IMR-90 (cell line): ENCODE results near the gene SRSF7. TPM values are rescaled to one million over a fixed set of nuclear protein-coding genes. Genes with fewer than 3 reads are reported as not detected.

Experiments
- ATAC-seq: fragments of 200-7000 bp; cut with Tn5 transposase; 2 replicates; pipeline ENCODE4 v1.9.1; 2020; ENCODE audit warnings: low read depth, mild to moderate bottlenecking, moderate library complexity
- Bru-seq: library from RNA; stranded (reverse); fragments of 400-500 nt; gene quantifications from one replicate; lab custom pipeline; 2021; lab: Mats Ljungman, UMichigan
- BruChase-seq, 2 experiments: library from RNA; stranded (reverse); fragments of 400-500 nt; gene quantifications; one replicate each; lab custom pipeline; 2021; lab: Mats Ljungman, UMichigan
- BruUV-seq: library from RNA; stranded (reverse); fragments of 400-500 nt; replicated peaks from 2 replicates; lab custom pipeline; 2021; lab: Mats Ljungman, UMichigan
- CTCF ChIA-PET: fragments of 300-600 bp; formaldehyde crosslinking; extraction: SDS; loops from one replicate; lab custom pipeline; 2021; ENCODE audit warnings: antibody characterized with exemption; lab: Yijun Ruan, JAX
- POLR2A ChIA-PET: fragments of 300-600 bp; sonication (Branson Sonifier 250); formaldehyde crosslinking; loops from one replicate; lab custom pipeline; 2022; ENCODE audit warnings: antibody characterized with exemption; ENCODE audit not compliant: unreplicated experiment; lab: Charles Lee
- DNase-seq: peaks from one replicate; pipeline ENCODE4 v3.0.0; 2013
- H2AFZ ChIP-seq: replicated peaks from 2 replicates; pipeline ENCODE3; 2013; ENCODE audit warnings: low read length, mild to moderate bottlenecking; ENCODE audit not compliant: poor library complexity
- H2AK5ac ChIP-seq: 2 replicates; pipeline ENCODE4 v1.6.1; 2013; ENCODE audit warnings: low read depth, low read length, inconsistent platforms
- H2AK9ac ChIP-seq: replicated peaks from 2 replicates; pipeline ENCODE3; 2013; ENCODE audit warnings: mild to moderate bottlenecking, low read depth, low read length, moderate library complexity; ENCODE audit not compliant: poor library complexity
- H2BK120ac ChIP-seq: 2 replicates; pipeline ENCODE4 v1.6.1; 2013; ENCODE audit warnings: low read depth, low read length, inconsistent platforms
- H2BK15ac ChIP-seq: 3 replicates; pipeline ENCODE4 v1.6.1; 2013; ENCODE audit warnings: low read depth, low read length, inconsistent platforms
- H2BK20ac ChIP-seq: 2 replicates; pipeline ENCODE4 v1.6.1; 2013; ENCODE audit warnings: low read depth, mild to moderate bottlenecking, inconsistent platforms, low read length, moderate library complexity
- H2BK5ac ChIP-seq: 2 replicates; pipeline ENCODE4 v1.6.1; 2013; ENCODE audit warnings: mild to moderate bottlenecking, low read depth, low read length, inconsistent platforms; ENCODE audit not compliant: poor library complexity, severe bottlenecking
- H3K14ac ChIP-seq: replicated peaks from 2 replicates; pipeline ENCODE4 v1.6.1; 2013; ENCODE audit warnings: low read depth, low read length, inconsistent platforms
- H3K18ac ChIP-seq: 2 replicates; pipeline ENCODE4 v1.6.1; 2013; ENCODE audit warnings: low read depth, low read length, control low read depth
- H3K23ac ChIP-seq: 2 replicates; pipeline ENCODE4 v1.6.1; 2013; ENCODE audit warnings: low read depth, low read length, inconsistent platforms
- H3K27ac ChIP-seq: 2 replicates; pipeline ENCODE4 v1.5.1; 2013; ENCODE audit warnings: mild to moderate bottlenecking, control low read depth, low read length; ENCODE audit not compliant: insufficient read depth
- H3K27me3 ChIP-seq: 2 replicates; pipeline ENCODE4 v1.6.1; 2013; ENCODE audit warnings: low read length; ENCODE audit not compliant: control insufficient read depth, insufficient read depth
- H3K36me3 ChIP-seq: 2 replicates; pipeline ENCODE4 v1.6.1; 2013; ENCODE audit warnings: low read length, mixed read lengths; ENCODE audit not compliant: control insufficient read depth, insufficient read depth
- H3K4ac ChIP-seq: 2 replicates; pipeline ENCODE4 v1.6.1; 2013; ENCODE audit warnings: low read depth, low read length, inconsistent platforms
- H3K4me1 ChIP-seq: 2 replicates; pipeline ENCODE4 v1.6.1; 2013; ENCODE audit warnings: low read length, mixed read lengths; ENCODE audit not compliant: control insufficient read depth, insufficient read depth
- H3K4me2 ChIP-seq: 2 replicates; pipeline ENCODE4 v1.6.1; 2013; ENCODE audit warnings: low read depth, mild to moderate bottlenecking, control low read depth, low read length, moderate library complexity
- H3K4me3 ChIP-seq: 2 replicates; pipeline ENCODE4 v1.5.1; 2013; ENCODE audit warnings: low read depth, mild to moderate bottlenecking, control low read depth, low read length, moderate library complexity; ENCODE audit not compliant: insufficient read depth
- H3K56ac ChIP-seq: 2 replicates; pipeline ENCODE4 v1.6.1; 2013; ENCODE audit warnings: low read length, inconsistent platforms; ENCODE audit not compliant: insufficient read depth; ENCODE audit errors: extremely low read depth
- H3K79me1 ChIP-seq, 2 experiments: 2 replicates each; pipeline ENCODE4 v1.6.1; 2013; ENCODE audit warnings: low read length in 2 of 2, inconsistent platforms in 1 of 2, low read depth in 1 of 2
- H3K9ac ChIP-seq: 2 replicates; pipeline ENCODE4 v1.6.1; 2013; ENCODE audit warnings: low read depth, low read length, control low read depth
- H3K9me1 ChIP-seq: 2 replicates; pipeline ENCODE4 v1.6.1; 2013; ENCODE audit warnings: low read length, inconsistent platforms; ENCODE audit not compliant: insufficient read depth
- H3K9me3 ChIP-seq: 2 replicates; pipeline ENCODE4 v1.6.1; 2013; ENCODE audit warnings: low read length; ENCODE audit not compliant: control insufficient read depth, insufficient read depth
- H4K20me1 ChIP-seq: 2 replicates; pipeline ENCODE4 v1.6.1; 2013; ENCODE audit warnings: low read length, inconsistent platforms; ENCODE audit not compliant: insufficient read depth
- H4K5ac ChIP-seq: 2 replicates; pipeline ENCODE4 v1.6.1; 2013; ENCODE audit warnings: mild to moderate bottlenecking, low read depth, low read length, control low read depth
- H4K8ac ChIP-seq, 2 experiments: 2 replicates each; pipeline ENCODE4 v1.6.1; 2013; ENCODE audit warnings: low read depth in 2 of 2, low read length in 2 of 2, control low read depth in 1 of 2, inconsistent platforms in 1 of 2
- H4K91ac ChIP-seq: 2 replicates; pipeline ENCODE4 v1.6.1; 2013; ENCODE audit warnings: low read depth, low read length, inconsistent platforms; ENCODE audit not compliant: insufficient read depth
- BHLHE40 ChIP-seq: fragments of 150-350 bp; IDR thresholded peaks from 2 replicates; pipeline ENCODE4 v1.6.1; 2016; ENCODE audit warnings: mild to moderate bottlenecking, low read depth, low read length
- CEBPB ChIP-seq: IDR thresholded peaks from 2 replicates; pipeline ENCODE4 v1.6.1; 2012; ENCODE audit warnings: low read depth, low read length, improper control_type of control experiment
- CHD1 ChIP-seq: IDR thresholded peaks from 2 replicates; pipeline ENCODE4 v1.6.1; 2012; ENCODE audit warnings: low read depth, low read length, improper control_type of control experiment
- FOS ChIP-seq: fragments of 150-350 bp; IDR thresholded peaks from 2 replicates; pipeline ENCODE4 v1.6.1; 2016; ENCODE audit warnings: low read depth, low read length
- MAFK ChIP-seq: IDR thresholded peaks from 2 replicates; pipeline ENCODE4 v1.6.1; 2012; ENCODE audit warnings: low read depth, low read length, improper control_type of control experiment
- MAZ ChIP-seq: IDR thresholded peaks from 2 replicates; pipeline ENCODE4 v1.6.1; 2012; ENCODE audit warnings: low read depth, mild to moderate bottlenecking, low read length, improper control_type of control experiment, moderate library complexity, borderline replicate concordance
- MXI1 ChIP-seq: IDR thresholded peaks from 2 replicates; pipeline ENCODE4 v1.6.1; 2012; ENCODE audit warnings: low read depth, mild to moderate bottlenecking, low read length, moderate library complexity, borderline replicate concordance
- NFE2L2 ChIP-seq: fragments of 150-350 bp; IDR thresholded peaks from 2 replicates; pipeline ENCODE4 v1.6.1; 2016; ENCODE audit warnings: low read depth, mild to moderate bottlenecking, low read length
- POLR2A ChIP-seq: IDR thresholded peaks from 2 replicates; pipeline ENCODE4 v1.6.1; 2012; ENCODE audit warnings: mild to moderate bottlenecking, low read depth, low read length
- RCOR1 ChIP-seq: IDR thresholded peaks from 2 replicates; pipeline ENCODE4 v1.6.1; 2012; ENCODE audit warnings: mild to moderate bottlenecking, low read length, improper control_type of control experiment; ENCODE audit not compliant: insufficient replicate concordance
- RFX5 ChIP-seq: IDR thresholded peaks from 2 replicates; pipeline ENCODE4 v1.8.0; 2012; ENCODE audit warnings: low read depth, mild to moderate bottlenecking, low read length, moderate library complexity
- whole genome bisulfite sequencing, 2 experiments: methylation state at CpG; one replicate each; pipeline versions ENCODE4 v1.1.5 to v1.1.7; 2013; ENCODE audit warnings: missing lambda C conversion rate in 2 of 2; ENCODE audit not compliant: insufficient read length in 1 of 2; ENCODE audit errors: extremely low coverage in 2 of 2; 5-methylcytosine and 5-hydroxymethylcytosine counted together
- dilution Hi-C: fragments of 300-500 bp; cut with HindIII; formaldehyde crosslinking; loops from one replicate; pipeline ENCODE4 v1.14.3; 2018; ENCODE audit warnings: low sequenced_read_pairs; ENCODE audit not compliant: unreplicated experiment
- in situ Hi-C: fragments of 300-500 bp; cut with MboI; formaldehyde crosslinking; loops from 3 replicates; pipeline ENCODE4 v1.14.3; 2019; ENCODE audit warnings: low sequenced_read_pairs, inconsistent platforms, mixed read lengths
- intact Hi-C: fragments of 100-400 bp; cut with micrococcal nuclease; formaldehyde crosslinking; loops from 2 replicates; pipeline ENCODE4 v1.10.0; 2022
- long read RNA-seq: library from polyadenylated mRNA; unstranded; transcript quantifications from one replicate; pipeline ENCODE4 v2.0.0, GENCODE V29; 2021; ENCODE audit not compliant: unreplicated experiment
- polyA plus RNA-seq, 3 experiments: library from polyadenylated mRNA; depleted of rRNA; stranded (reverse); fragments of >200 nt; gene quantifications; 2 replicates each; pipeline ENCODE4 v1.2.3, GENCODE V29; 2012; ENCODE audit warnings: low replicate concordance in 1 of 3
- total RNA-seq: library from RNA; depleted of rRNA; stranded (reverse); fragments of >200 nt; gene quantifications from 2 replicates; pipeline ENCODE4 v1.2.3, GENCODE V29; 2012; rRNA removed
- TF ChIP-seq, protein P1 (sequence below): conservative IDR thresholded peaks from 2 replicates; pipeline ENCODE4 v1.5.1; 2012; ENCODE audit warnings: mild to moderate bottlenecking, low read depth, low read length, improper control_type of control experiment
- TF ChIP-seq, protein P2 (sequence below): fragments of 150-350 bp; IDR thresholded peaks from 2 replicates; pipeline ENCODE4 v1.6.1; 2017; ENCODE audit warnings: mild to moderate bottlenecking, antibody characterized with exemption, low read length, low read depth

SRSF7 gene
- total RNA-seq: 148 and 260 TPM in 2 replicates
- polyA plus RNA-seq (2012; rRNA removed): 191 and 193 TPM in 2 replicates
- polyA plus RNA-seq (2012; cell fraction: cytosol; rRNA removed): 39.8 and 81.0 TPM in 2 replicates
- 30.2 and 247 TPM in 2 replicates for polyA plus RNA-seq (2012; cell fraction: nucleus; rRNA removed; ENCODE audit: low replicate concordance)
- percentile 94 among the genes with signal in this experiment for Bru-seq, nascent RNA
- BruChase-seq, experiment 1, labeled RNA remaining after a 6-hour chase: percentile 81 among the genes with signal in this experiment
- percentile 83 among the genes with signal in this experiment for BruChase-seq, experiment 2, labeled RNA remaining after a 2-hour chase
- long read RNA-seq, transcript SRSF7-201 (8 exons, 2,489 nt): major isoform, 13 of 30 reads
- long read RNA-seq, partial matches to known transcripts: 4 of 30 reads
- long read RNA-seq, other reads (novel, unspliced or antisense): 6 of 30 reads

DNA sequence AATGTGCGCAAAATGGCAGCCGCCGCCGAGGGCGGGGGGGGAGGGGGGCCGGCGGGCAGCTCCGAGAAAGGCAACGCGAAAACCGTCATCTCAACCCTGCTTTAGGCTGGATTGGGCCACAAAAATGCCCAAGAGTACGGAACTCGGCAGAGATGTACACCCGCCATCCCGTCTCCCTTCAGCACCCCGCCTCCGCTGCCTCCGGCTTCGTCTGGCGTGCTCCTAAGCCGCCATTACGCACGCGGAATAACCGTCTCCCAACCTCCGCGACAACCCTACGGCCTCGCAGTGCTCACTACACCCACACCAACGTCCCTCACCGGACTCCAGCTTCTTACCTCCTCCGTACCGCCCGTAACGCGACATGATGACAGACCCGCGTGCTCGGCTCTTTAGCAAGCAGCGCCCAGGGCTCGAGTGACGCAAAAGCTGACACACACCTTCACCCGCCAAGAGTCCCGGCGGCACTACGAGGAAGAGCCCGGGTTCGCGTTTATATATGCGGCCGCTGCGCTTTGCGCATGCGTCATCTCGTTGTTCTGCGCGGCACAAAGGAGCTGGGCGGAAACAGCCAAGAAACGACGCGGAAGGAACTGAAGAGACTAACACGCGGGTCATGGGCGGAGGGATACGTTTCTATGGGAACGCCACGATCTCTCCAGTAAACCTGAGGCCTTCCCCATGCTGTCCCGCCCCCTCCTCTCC lies at the start of gene SRSF7:
SRSF7 (minus strand) TSS at position 471 of the 705 bp plus-strand sequence; CDS start at position 366, 105 bp downstream.
- peak within 1 kb of the TSS; percentile 99 for H2AK9ac ChIP-seq
- peak within 1 kb of the TSS; percentile 98 for H3K4ac ChIP-seq
- H3K4me1 ChIP-seq: peaks cover 3% of the 10 kb centered on the region; the same call in 1 of the 2 replicates
- peaks cover 15 to 41% of the 10 kb centered on the region in 2 experiments for H3K79me1 ChIP-seq
- peak; percentile 81 for ATAC-seq
- ChIA-PET POLR2A (interaction anchor here (0.5 to 1.1 kb wide), 28 partner anchors 13 to 1315 kb away, joined by 3 to 8 read pairs (median 4); partner anchors contain the start of gene GALM), CTCF (no interaction called here)
- peaks cover 24% of the 10 kb centered on the region for H3K36me3 ChIP-seq
- peak within 1 kb of the TSS; percentile 94 for H3K56ac ChIP-seq
- H2BK15ac ChIP-seq: peak within 1 kb of the TSS; percentile 22; the same call in 1 of the 3 replicates
- H3K4me3 ChIP-seq: peak within 1 kb of the TSS; percentile 89
- peak within 1 kb of the TSS; percentile 99 for H3K4me2 ChIP-seq
- H2AFZ ChIP-seq: peak within 1 kb of the TSS; percentile 98
- peak within 1 kb of the TSS; percentile 99 for H3K18ac ChIP-seq
- H3K27me3 ChIP-seq: no peaks in the 10 kb centered on the region
- H2BK120ac ChIP-seq: peak within 1 kb of the TSS; percentile 66
- peak within 1 kb of the TSS; percentile 97 for H3K23ac ChIP-seq
- peaks cover 42% of the 10 kb centered on the region for H4K20me1 ChIP-seq
- intact Hi-C loops (loop anchor here (1.0 to 2.0 kb wide), 2 partner anchors 28 to 84 kb away; partner anchors contain the start of gene GEMIN6), in situ Hi-C loops (no loop called here), dilution Hi-C loops (no loop called here)
- H2BK5ac ChIP-seq: peak within 1 kb of the TSS; percentile 95
- DNase-seq: peak; percentile 99
- no peaks in the 10 kb centered on the region for H3K9me1 ChIP-seq
- H3K9ac ChIP-seq: peak within 1 kb of the TSS; percentile 99
- peak within 1 kb of the TSS; percentile 99 for H4K5ac ChIP-seq
- no peaks in the 10 kb centered on the region for H3K9me3 ChIP-seq
- H4K8ac ChIP-seq: peak within 1 kb of the TSS; percentile 78 to 95
- no TSS peak for BruUV-seq
- no peak within 1 kb of the TSS for H2BK20ac ChIP-seq
- peak within 1 kb of the TSS; percentile 99 for H3K14ac ChIP-seq
- H4K91ac ChIP-seq: peak within 1 kb of the TSS; percentile 93
- H2AK5ac ChIP-seq: peak within 1 kb of the TSS; percentile 99
- H3K27ac ChIP-seq: peak within 1 kb of the TSS; percentile 96
- WGBS, 2 experiments: 1% methylated on average over 42 of the region's 68 CpGs; no CpG with 5 or more reads in 1 of the 2 experiments
- TF ChIP-seq NFE2L2 (peak; percentile 56; the same call in 1 of the 2 replicates), CHD1 (0 out of 2 replicates have a peak, but pooled peaks have one; percentile 71), CEBPB (peak; percentile 79), BHLHE40 (peak; percentile 34; the same call in 1 of the 2 replicates), POLR2A (peak; percentile 100), MAFK (no peak), RFX5 (no peak), FOS (peak; percentile 40; the same call in 1 of the 2 replicates), MXI1 (peak; percentile 98), RCOR1 (no peak), MAZ (peak; percentile 73; the same call in 1 of the 2 replicates)
- TF ChIP-seq, protein P1, sequence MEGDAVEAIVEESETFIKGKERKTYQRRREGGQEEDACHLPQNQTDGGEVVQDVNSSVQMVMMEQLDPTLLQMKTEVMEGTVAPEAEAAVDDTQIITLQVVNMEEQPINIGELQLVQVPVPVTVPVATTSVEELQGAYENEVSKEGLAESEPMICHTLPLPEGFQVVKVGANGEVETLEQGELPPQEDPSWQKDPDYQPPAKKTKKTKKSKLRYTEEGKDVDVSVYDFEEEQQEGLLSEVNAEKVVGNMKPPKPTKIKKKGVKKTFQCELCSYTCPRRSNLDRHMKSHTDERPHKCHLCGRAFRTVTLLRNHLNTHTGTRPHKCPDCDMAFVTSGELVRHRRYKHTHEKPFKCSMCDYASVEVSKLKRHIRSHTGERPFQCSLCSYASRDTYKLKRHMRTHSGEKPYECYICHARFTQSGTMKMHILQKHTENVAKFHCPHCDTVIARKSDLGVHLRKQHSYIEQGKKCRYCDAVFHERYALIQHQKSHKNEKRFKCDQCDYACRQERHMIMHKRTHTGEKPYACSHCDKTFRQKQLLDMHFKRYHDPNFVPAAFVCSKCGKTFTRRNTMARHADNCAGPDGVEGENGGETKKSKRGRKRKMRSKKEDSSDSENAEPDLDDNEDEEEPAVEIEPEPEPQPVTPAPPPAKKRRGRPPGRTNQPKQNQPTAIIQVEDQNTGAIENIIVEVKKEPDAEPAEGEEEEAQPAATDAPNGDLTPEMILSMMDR: no peak
- TF ChIP-seq, protein P2, sequence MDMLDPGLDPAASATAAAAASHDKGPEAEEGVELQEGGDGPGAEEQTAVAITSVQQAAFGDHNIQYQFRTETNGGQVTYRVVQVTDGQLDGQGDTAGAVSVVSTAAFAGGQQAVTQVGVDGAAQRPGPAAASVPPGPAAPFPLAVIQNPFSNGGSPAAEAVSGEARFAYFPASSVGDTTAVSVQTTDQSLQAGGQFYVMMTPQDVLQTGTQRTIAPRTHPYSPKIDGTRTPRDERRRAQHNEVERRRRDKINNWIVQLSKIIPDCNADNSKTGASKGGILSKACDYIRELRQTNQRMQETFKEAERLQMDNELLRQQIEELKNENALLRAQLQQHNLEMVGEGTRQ: peak; percentile 53
